T-helper 22 cell (primary cell): ENCODE measurements around the gene SCFD1.
"Not testable (repeated sequence)": the region's sequence is repeated elsewhere in the genome, so short reads cannot be mapped to it uniquely, and the experiment has no call there.

ENCODE experiments used
- DNase-seq: peaks from one replicate; pipeline ENCODE4 v3.0.0-alpha.2; 2020; ENCODE audit warnings: low read depth

The SCFD1 gene

DNA sequence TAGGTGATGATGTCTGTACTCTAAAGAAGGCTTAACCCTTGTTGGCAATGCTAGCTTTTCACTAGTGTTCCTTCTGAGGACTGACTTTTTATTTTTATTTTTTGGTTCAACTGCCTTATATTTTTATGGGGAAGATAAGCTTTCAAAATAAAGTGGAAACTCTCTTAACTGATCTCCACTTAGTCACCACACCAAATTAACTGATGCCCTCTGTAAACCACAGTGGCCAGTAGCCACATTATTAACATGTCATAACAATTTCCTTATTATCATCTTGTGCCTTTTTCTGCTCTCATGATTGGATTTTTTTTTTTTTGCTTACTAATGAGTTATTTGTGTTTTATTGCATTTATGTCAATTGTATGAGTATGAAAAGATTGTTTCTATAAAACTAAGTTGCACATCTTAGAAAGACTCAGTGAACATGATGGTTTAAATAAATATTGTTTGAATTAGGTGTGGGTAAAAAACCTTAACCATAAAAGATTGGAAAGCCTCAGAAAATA lies 56.9 kb downstream of the SCFD1 start:
- DNase-seq, result no peak

DNA sequence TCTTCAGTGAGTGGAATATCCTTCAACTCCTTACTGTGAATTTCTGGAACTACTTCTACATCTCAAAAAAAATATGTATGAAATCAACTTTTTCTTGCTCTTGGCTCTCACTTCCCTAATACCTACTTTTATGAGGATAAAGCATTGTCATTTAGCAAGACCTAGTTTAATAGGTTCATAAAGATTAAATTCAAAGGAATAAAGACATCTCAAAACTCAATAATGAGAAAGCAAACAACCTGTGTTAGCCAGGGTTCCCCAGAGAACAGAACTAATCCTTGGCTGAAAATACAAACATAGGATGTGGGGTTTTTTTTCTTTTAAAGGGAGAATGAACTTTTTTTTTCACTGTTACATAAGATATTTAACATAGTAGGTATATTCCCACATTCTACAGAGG lies 57.9 kb downstream of the SCFD1 start:
- DNase-seq, result no peak

DNA sequence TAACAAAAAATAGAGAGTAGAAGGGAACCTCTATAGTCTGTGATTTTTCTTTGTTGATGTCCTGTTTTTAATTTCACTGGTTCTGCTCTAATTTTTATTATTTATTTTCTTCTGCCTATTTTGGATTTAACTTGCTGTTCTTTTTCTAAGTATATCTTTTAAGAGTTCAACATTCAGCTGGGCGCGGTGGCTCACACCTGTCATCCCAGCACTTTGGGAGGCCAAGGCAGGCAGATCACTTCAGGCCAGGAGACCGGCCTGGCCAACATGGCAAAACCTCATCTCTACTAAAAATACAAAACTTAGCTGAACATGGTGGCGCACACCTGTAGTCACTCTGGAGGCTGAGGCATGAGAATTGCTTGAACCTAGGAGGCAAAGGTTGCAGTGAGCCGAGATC lies 58.7 kb downstream of the SCFD1 start:
- DNase-seq, result not testable (repeated sequence)

DNA sequence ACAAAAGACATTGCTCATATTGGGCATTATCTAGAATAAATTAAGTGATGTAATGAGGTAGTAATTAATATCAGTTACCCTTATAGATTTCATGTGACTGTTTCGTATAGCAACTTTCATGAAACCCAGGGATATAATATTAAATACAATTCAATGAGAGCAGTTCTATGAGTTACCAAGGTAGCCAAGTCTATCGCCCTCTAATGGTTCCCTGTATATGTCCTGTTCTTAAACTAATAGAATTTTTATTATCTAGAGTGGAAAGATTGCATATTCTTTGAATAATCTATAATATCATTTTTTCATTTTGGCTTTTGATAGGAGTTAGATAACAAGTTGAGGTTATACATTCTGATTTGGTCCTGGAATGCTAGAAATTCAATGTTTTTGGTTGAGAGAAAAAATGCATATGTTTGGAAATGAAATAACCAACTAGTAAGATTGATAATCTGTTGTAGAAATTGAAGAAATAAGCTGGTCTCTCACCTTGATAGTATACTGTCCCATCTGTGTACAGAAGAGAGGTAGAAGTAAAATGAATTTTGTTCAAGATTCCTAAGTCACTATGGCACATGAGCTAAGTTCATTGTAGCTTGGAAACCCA lies 59.7 kb downstream of the SCFD1 start:
- DNase-seq, result no peak

DNA sequence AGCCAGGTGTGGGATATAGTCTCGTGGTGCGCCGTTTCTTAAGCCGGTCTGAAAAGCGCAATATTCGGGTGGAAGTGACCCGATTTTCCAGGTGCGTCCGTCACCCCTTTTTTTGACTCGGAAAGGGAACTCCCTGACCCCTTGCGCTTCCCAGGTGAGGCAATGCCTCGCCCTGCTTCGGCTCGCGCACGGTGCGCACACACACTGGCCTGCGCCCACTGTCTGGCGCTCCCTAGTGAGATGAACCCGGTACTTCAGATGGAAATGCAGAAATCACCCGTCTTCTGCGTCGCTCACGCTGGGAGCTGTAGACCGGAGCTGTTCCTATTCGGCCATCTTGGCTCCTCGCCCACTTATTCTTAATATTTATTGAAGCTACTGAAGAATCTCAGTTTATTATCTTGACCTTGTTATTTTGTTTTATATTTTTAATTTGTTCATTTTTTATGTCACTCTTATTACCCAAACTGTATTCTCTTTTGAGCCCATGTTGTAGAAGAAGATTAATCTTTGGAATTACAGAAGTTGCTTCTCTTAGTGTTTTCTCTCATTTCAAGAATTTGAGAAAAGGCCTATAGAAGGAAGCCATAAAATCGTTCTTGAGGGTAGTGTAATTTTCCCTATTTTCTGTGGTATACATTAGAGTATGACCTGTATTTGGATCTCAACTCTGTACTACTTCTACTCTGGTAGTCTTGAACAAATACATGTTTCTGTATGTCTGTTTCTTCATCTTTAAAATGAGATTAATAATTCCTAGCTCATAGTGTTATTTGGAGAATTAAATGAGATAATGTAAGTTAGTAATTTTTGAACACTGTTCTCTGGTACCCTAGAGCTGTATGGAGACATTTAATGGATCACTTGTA lies 68.6 kb downstream of the SCFD1 start:
- DNase-seq, result not testable (repeated sequence)

DNA sequence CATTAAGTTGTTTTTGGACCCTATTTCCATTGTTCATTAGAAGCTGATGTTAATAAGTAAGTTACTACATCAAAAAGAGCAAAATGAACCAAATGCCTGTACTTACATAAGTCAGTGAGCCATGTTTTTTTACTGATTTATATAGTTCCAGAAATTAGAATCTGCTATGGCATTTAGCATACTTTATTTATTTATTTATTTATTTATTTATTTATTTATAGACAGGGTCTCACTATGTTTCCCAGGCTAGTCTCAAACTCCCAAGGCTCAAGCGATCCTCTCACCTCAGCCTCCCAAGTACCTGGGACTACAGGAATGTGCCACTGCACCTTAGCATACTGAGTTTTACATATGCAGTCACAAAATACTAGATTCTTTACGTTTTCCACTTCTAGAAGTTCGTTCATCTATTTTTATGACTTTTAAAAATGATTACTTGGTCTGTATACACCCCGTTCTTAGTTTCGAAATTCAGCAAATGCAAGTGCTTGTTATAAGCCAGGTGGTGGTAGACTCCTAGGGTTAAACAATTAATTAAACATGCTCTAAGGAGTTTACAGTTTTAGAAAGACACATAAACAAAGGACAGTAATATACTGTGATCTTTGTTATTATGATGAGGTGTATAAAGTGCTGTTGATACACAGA lies 69.8 kb downstream of the SCFD1 start:
- no peak for DNase-seq

DNA sequence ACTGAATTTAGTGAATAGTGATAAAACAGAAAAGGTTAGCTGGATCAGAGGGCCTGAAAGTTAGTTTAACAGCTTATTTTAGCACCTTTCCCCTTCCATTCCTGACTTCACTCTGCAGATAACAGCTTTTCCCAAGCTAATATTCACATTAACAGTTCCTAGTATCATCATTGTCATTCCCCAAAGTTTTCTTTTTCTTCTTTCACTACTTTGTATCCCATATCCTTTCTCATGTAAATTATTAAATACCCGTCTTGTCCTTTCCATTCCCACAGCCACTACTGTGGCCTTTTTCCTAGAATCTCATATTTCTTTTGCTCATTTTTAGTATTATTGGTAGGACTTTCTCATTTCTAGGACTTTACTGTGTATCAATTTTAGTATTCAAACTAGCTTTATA lies 70.5 kb downstream of the SCFD1 start:
- no peak for DNase-seq

DNA sequence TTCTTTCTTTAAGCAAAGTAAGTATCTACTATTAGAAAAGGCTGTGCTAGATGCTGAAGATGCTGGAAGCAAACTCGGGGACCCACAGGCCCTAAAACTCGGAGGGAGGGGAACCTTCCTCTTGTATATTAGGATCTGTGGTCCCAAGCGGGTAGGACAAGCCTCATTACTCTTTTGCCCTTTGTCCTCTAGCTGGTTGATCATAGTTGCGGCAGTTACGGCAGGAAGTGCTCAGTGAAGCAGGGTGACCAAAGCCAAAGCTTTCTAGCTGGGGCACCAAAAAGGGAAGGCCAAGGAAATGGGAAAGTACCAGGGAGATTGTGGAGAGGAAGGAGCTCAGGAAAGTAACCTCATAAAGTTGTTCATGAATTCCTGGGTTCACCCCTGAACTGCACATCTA lies 76.3 kb downstream of the SCFD1 start:
- DNase-seq, result no peak

DNA sequence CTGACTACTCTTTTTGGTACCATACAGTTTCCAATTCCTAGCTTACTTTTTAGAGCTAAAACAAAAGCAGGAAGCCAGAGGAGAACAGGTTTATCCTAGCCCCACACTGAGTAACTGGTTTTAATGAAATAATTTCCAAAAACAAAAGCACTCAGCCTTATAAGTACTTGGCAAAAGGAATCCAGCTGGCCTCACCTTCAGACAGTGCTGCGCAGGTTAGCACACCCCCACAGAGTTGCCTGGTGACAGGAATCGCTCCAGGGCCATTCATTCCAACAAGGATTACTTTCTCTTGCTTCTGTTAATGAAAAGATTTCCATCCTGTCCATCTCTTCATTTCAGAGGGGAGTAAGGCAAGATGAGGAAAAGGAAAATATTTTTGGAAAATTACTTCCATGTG lies 84.6 kb downstream of the SCFD1 start:
- no peak for DNase-seq

DNA sequence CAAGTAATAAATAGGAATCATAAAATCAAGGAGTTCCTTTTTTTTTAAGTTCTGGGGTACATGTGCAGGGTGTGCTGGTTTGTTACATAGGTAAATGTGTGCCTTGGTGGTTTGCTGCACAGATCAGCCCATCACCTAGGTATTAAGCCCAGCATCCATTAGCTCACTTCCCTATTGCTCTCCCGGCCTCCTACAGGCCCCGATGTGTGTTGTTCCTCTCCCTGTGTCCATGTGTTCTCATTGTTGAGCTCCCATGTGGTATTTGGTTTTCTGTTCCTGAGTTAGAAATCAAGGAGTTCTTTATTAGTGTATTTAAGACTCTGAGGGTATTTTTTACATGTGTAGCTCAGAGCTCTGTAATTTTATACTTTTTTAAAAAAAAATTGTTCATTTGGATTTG lies 86.0 kb downstream of the SCFD1 start:
- DNase-seq, result no peak

DNA sequence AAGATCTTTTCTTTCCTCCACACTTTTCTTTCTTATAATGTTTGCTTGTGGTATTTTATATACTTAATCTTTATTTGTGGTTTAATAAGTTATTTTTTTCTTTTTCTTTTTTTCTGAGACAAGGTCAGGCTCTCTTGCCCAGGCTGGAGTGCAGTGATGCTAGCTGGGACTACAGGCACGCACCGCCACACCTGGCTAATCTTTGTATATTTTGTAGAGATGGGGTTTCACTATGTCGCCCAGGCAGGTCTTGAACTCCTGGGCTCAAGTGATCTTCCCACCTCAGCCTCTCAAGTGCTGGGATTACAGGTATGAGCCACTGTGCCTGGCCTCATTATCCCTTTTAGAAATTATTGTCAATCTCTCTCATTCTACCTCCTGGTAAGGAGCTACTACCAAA lies 87.1 kb downstream of the SCFD1 start:
- DNase-seq, result no peak

DNA sequence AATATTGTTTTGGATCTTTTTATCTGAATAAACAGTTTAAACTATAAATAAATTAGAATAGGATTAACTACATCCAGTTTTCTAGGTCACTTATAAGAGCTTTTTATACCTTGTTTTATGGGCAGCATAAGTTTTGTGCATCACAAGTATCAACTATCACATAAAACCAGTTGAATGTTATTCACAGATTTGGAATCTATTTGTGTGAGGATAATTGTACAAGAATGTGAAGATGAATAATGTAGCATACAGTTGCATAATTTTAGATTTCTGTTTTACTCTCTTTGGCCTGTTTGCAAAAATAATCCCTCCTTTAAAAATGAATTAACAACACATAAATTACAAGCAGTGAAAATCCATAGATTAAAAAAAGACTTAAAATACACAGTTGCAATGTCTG lies 88.8 kb downstream of the SCFD1 start:
- DNase-seq, result no peak

DNA sequence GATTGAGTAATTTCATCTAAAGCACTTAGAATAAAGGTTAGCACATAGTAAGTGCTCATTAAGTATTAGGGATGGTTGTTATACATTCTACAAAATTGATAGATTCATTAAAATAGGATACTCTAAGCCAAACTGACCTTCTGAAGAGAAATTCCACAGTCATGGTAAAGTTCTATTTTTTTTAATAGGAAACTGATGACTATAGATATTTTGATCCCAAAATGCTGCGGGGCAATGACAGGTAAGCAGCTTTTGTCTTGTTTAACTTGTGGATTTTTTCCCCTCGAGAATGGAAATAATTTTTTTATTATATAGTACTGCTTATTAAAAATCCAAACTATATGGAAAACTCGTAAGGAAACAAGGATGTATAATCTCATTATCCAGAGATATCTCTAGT lies 97.0 kb downstream of the SCFD1 start:
- no peak for DNase-seq

DNA sequence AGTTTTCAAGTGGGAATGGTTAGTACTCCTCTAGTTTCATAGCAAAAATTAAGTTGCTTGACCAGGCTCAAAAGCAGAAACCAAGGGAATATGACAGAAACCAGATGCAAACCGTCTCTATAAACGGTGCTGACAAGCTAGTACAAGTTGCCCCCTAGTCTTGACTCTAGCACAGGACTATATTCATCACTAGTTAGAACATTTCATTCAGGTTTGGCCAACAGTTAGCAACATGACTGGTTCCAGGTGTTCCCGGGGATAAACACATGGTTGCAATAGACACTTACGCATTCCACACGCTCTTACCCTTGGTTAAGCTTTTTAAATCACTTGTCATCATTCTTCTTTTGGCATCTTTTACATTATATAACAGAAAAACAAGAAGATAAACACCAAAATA lies 103.6 kb downstream of the SCFD1 start:
- DNase-seq, result no peak

DNA sequence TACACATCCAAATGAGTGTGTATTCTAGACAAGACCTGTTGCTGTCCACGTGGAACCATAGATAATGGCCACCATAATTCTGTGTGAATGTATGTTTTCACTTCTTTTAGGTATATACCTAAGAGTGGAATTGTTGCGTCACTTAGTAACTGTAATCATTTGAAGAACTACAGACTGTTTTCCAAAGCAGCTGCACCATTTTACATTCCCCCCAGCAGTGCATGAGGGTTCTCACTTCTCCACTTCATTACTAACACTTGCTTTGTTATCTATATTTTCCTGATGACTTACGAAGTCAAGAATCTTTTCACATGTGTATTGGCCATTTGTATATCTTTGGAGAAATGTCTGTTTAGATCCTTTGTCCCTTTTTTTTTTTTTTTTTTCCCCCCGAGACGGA lies 106.4 kb downstream of the SCFD1 start:
- DNase-seq, result no peak

DNA sequence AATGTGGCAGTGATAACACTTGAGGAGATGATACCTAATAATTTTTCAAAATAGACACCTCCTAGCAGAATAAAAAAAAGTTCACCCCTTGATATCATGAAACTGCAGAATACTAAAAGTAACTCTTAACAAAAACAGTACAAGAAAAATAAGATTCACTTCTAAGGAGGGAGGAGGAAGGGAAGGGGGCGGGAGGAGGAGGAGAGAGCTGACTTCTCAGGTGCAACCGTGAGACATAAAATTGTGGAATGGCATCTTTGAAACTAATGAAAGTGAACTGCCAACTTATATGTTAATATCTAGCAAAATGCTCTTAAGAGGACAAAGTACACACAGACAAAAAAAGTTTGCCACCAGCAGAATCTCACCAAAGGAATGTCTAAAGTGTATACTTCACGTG lies 115.8 kb downstream of the SCFD1 start:
- no peak for DNase-seq

DNA sequence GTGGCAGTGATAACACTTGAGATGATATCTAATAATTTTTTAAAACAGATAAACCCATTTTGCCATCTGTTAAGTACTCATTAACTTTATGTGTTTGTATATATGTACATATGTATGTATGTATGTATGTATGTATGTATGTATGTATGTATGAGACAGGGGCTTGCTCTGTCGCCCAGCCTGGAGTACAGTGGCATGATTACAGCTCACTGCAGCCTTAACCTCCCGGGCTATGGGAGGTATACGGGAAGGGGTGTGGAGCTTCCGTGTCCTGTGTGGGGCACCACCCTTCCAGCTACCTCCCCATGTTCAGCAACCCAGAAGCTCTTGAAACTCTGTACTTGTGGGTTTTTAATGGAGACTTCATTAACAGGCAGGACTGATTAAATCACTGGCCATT lies 116.9 kb downstream of the SCFD1 start:
- DNase-seq, result no peak

DNA sequence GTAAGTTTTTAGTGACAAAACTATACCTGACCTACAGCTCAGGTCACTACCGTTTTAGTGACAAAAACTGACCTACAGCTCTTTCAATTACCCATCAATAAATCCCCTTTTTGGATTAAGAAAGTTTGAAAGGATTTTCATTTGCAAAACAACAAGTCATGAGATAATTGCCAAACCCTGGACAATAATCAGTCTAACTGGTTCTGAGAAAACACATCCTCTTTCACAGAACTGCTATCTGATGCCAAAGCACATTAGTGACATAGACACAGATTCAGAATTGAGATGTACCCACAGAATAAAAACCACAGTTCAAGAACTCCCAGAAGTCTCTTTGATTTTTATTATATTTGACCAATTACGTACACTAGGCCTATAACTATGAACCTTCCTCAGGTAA lies 126.2 kb downstream of the SCFD1 start:
- no peak for DNase-seq

DNA sequence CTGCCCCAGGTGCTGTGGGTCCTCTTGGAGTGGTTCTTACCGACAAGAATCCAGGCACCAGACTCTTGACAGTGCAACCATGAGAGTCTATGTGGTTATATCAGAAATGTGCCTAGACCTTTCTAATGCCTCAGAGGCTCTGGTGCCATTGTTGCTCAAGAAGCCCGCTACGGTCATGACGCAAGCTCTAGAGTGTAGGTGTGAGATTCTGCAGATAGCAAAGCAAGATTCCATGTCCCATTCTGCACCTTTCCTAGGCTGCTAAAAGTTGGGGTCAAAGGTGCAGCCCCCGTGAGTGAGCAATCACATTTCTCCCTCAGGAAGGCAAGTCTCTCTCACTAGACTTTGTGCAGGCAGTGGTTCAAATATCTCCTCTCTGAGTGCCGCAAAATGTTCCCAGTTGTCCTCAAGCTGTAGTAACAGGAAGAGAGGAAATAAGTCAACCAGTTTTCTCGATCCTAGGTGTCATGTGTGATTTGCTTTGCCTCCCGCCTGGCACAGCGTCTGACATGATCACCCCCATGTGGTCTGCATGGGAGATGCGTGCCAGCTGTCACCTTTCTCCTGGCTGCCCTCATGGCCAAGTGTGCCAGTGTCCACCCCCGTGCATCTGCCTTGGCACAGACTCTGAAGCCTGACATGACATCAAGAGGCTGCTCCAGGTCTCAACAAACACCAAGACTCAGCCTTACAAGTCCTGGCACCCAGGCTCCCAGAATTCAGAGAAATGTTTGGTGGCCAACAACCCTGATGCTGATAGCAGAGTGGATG lies 129.7 kb downstream of the SCFD1 start:
- DNase-seq, result no peak

DNA sequence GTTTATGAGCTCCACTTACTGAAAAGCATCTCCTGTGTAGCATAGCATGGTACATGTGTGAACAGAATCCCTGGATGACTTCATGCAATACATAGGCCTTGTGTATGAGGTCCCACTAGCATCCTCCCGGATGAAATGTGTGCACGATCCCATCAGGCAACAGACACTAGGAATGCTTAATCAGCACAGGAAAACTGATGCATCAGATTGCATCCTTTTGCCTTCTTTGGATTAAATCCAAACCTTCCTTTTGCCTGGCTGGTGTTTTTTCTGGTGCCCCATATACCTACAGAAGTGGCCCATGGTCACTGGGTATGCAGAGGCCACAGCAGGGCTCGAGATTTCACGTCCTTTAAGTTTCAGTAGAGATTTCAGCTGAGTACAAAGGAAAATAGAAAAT lies 131.3 kb downstream of the SCFD1 start:
- no peak for DNase-seq

DNA sequence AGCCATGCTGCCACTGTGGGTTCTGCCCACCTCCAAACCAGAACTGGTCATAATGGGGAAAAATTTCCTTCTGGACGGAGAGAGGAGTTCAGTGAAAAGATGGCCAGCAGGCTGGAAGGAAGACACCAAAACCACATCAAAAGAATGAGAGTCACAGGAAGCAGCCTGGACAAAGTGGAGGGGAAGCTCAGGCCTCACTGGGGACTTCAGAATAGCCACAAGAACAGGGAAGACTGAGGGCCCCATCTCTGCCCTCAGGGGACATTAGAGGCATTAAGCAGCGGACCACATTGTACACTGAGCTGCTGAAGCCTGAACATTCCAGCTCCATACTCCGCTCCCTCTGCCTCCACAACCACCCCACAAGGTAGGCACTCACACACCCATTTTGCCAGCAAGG lies 132.7 kb downstream of the SCFD1 start:
- no peak for DNase-seq

DNA sequence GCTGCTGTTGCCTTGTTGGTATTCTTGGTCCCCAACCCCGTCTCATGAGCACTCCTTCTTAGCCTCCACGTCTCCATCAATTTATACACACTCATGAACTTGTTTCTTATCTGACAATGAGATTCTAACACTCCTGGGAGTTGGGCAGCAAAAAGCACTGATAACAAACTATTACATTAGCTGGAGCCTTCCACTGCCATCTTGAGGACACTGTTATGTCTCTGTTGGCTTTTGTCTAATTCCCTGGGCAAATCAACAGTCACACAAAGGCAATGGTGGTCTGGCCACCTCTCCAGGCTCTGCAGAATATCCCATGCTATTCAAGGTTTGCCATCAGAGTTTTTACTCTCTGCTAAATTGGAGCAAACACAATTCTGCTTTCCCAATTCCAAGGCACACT lies 134.5 kb downstream of the SCFD1 start:
- DNase-seq, result no peak
